Pancreas (tissue), 10 donors: ENCODE measurements around the gene HTD2. TPM values are rescaled to one million over a fixed set of nuclear protein-coding genes. Genes with fewer than 3 reads are reported as not detected.

Experiments
- ATAC-seq, 4 donors: fragments of 200-7000 bp; cut with Tn5 transposase; one replicate each; pipeline versions ENCODE4 v1.8.0 to v1.9.1; 2020; ENCODE audit warnings: mild to moderate bottlenecking in 4 of 4, moderate library complexity in 4 of 4
- DNase-seq, 6 donors: peaks; one replicate each; pipeline ENCODE4 v3.0.0-alpha.2; 2020
- FAIRE-seq: peaks from 2 replicates; lab custom pipeline; 2012; peaks lifted over from hg19 to GRCh38; lab: Jason Lieb, UNC
- H3K27ac ChIP-seq, 4 donors: fragments of 200-600 bp; sonication (generic); 1 replicate in 3 of 4; 2 replicates in 1 of 4; pipeline versions ENCODE4 v1.5.0 to v1.8.0; 2020
- H3K27me3 ChIP-seq, 4 donors: fragments of 200-600 bp; one replicate each; pipeline ENCODE4 v1.8.0; 2021
- H3K36me3 ChIP-seq, 3 donors: fragments of 200-600 bp; sonication (generic) in 1 of 3; one replicate each; pipeline versions ENCODE4 v1.5.0 to v1.8.0; 2020 to 2021
- H3K4me1 ChIP-seq, 3 donors: fragments of 200-600 bp; one replicate each; pipeline ENCODE4 v1.8.0; 2021
- H3K4me3 ChIP-seq, 4 donors: fragments of 200-600 bp; sonication (generic) in 2 of 4; one replicate each; pipeline versions ENCODE4 v1.5.0 to v1.8.0; 2020 to 2021
- H3K9me3 ChIP-seq, 4 donors: fragments of 200-600 bp; one replicate each; pipeline ENCODE4 v1.8.0; 2021
- WGBS, 2 donors: extraction: QIAGEN DNeasy Blood & Tissue Kit; methylation state at CpG; one replicate each; pipeline ENCODE4 v1.1.7; 2013; 5-methylcytosine and 5-hydroxymethylcytosine counted together
- intact Hi-C, 3 donors: fragments of 100-400 bp; cut with DNase I; formaldehyde crosslinking; loops; one replicate each; pipeline versions ENCODE4 v1.11.1 to v1.14.2; 2022
- polyA plus RNA-seq, 2 donors: library from polyadenylated mRNA; stranded (reverse); fragments of 200-250 nt; gene quantifications; one replicate each; pipeline ENCODE4 v1.2.3, GENCODE V29; 2013
- total RNA-seq, 6 donors: library from RNA; stranded (reverse); fragmentation: NEBNext Ultra II Directional in 4 of 6; extraction: Animal tissue kit (Norgen Biotek cat#: 25700) in 4 of 6; gene quantifications; one replicate each; pipeline versions ENCODE4 v1.2.1 to v1.2.4, GENCODE V29; 2021 to 2023
- TF ChIP-seq, protein P1 (sequence below), 4 donors: fragments of 200-600 bp; sonication (generic) in 3 of 4; IDR thresholded peaks; one replicate each; pipeline versions ENCODE4 v1.5.0 to v1.8.0; 2021; ENCODE audit warnings: antibody characterized with exemption in 4 of 4
- donor health status: healthy with polysubstance abuse.
- donor health status: DM: no; HTN: no; CAD: no; lungs with moderate emphysema.
- donor health status: DM: no; HTN: no; CAD: no.
- donor health status: control.
- donor health status: control.
- donor health status: Bipolar disorder and iron deficiency.
- donor health status: DM: yes; HTN: yes; CAD: no.
- donor health status: DM: no; HTN: no; CAD: no.
- donor health status: DM: no; HTN: no; CAD: no.
- donor health status: DM: yes; HTN: yes; CAD: no.

The HTD2 gene
- total and polyA plus RNA-seq, 8 donors = 0.68 to 5.5 (median 3.5) TPM

GRCh38 chr3:58308728-58309127 is 2.4 kb downstream of the HTD2 start:
- 19 to 20% methylated on average over 1 of the region's 1 CpG for WGBS, 2 donors
- H3K27me3 ChIP-seq = no peaks in the 10 kb centered on the region
- no peak overlapping the region for H3K4me3 ChIP-seq
- ATAC-seq (no peak), DNase-seq (no peak), FAIRE-seq (no peak)
- intact Hi-C loops = no loop called here
- no peak overlapping the region for H3K27ac ChIP-seq
- no peaks in the 10 kb centered on the region for H3K9me3 ChIP-seq
- TF ChIP-seq, protein P1, sequence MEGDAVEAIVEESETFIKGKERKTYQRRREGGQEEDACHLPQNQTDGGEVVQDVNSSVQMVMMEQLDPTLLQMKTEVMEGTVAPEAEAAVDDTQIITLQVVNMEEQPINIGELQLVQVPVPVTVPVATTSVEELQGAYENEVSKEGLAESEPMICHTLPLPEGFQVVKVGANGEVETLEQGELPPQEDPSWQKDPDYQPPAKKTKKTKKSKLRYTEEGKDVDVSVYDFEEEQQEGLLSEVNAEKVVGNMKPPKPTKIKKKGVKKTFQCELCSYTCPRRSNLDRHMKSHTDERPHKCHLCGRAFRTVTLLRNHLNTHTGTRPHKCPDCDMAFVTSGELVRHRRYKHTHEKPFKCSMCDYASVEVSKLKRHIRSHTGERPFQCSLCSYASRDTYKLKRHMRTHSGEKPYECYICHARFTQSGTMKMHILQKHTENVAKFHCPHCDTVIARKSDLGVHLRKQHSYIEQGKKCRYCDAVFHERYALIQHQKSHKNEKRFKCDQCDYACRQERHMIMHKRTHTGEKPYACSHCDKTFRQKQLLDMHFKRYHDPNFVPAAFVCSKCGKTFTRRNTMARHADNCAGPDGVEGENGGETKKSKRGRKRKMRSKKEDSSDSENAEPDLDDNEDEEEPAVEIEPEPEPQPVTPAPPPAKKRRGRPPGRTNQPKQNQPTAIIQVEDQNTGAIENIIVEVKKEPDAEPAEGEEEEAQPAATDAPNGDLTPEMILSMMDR (IDR thresholded peaks at IDR 0.05) = no peak
- peaks cover 8 to 16% (median 15%) of the 10 kb centered on the region in 3 donors for H3K4me1 ChIP-seq
- H3K36me3 ChIP-seq = peaks cover 0 to 26% (median 17%) of the 10 kb centered on the region in 3 donors

DNA sequence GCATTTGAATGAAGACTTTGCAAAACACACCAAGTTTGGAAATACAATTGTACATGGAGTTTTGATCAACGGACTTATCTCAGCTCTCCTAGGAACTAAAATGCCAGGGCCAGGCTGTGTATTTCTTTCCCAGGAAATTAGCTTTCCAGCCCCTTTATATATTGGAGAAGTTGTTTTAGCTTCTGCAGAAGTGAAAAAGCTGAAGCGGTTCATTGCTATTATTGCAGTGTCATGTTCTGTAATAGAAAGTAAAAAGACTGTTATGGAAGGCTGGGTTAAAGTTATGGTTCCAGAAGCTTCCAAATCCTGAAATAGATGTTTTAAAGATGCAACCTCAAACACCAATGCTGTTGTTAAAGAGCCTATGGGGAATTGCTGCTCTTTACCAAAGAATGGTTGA is 11.5 kb downstream of the HTD2 start:
- 81 to 97% methylated on average over 2 of the region's 2 CpGs for WGBS, 2 donors
- intact Hi-C loops = loop anchor here in 1 of 3 donors (5.0 kb wide), 1 partner anchor 94 kb away; no protein-coding TSS in a partner anchor

GRCh38 chr3:58321791-58322190 is 15.5 kb downstream of the HTD2 start:
- ATAC-seq = no peak
- Histone ChIP-seq H3K27ac (no peak overlapping the region), H3K9me3 (no peaks in the 10 kb centered on the region), H3K4me3 (no peak overlapping the region), H3K4me1 (peaks cover 5 to 10% (median 7%) of the 10 kb centered on the region in 3 donors), H3K27me3 (no peaks in the 10 kb centered on the region), H3K36me3 (peaks cover 0 to 19% (median 11%) of the 10 kb centered on the region in 3 donors)
- intact Hi-C loops = no loop called here
- FAIRE-seq = no peak
- TF ChIP-seq, protein P1 (IDR thresholded peaks at IDR 0.05) = no peak
- no peak for DNase-seq
- 93 to 97% methylated on average over 7 of the region's 7 CpGs for WGBS, 2 donors

More for the DNA sequence above, 11.5 kb downstream of the HTD2 start:
- H3K9me3 ChIP-seq = no peaks in the 10 kb centered on the region
- H3K4me3 ChIP-seq = no peak overlapping the region
- peaks cover 0 to 35% (median 20%) of the 10 kb centered on the region in 3 donors for H3K36me3 ChIP-seq
- no peak for FAIRE-seq
- no peaks in the 10 kb centered on the region for H3K27me3 ChIP-seq
- DNase-seq = no peak
- H3K27ac ChIP-seq = no peak overlapping the region
- TF ChIP-seq, protein P1 (IDR thresholded peaks at IDR 0.05) = no peak
- ATAC-seq = no peak
- H3K4me1 ChIP-seq = no peaks in the 10 kb centered on the region

DNA sequence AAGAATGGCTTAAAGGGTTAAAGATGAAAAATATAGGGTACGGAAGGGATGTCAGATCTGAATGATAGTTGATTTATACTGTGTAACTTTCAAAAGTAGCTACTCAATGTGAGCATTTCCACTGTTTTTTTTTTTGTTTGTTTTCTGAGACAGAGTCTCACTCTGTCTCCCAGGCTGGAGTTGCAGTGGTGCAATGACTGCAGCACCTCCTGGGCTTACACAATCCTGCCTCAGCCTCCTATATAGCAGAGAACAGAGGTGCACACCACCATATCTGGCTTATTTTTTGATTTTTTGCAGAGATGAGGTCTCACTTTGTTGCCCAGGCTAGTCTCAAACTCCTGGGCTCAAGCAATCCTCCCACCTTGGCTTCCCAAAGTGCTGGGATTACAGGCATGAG is 16.5 kb downstream of the HTD2 start:
- no peak overlapping the region for H3K4me3 ChIP-seq
- ATAC-seq = peak in 1 of 4 donors; percentile 23
- H3K27ac ChIP-seq = no peak overlapping the region
- no peak for DNase-seq
- H3K27me3 ChIP-seq = no peaks in the 10 kb centered on the region
- TF ChIP-seq, protein P1 (IDR thresholded peaks at IDR 0.05) = no peak
- no peak for FAIRE-seq
- H3K9me3 ChIP-seq = no peaks in the 10 kb centered on the region
- peaks cover 0 to 9% (median 3%) of the 10 kb centered on the region in 3 donors for H3K36me3 ChIP-seq
- 42 to 48% methylated on average over 1 of the region's 1 CpG for WGBS, 2 donors
- peaks cover 5 to 10% (median 7%) of the 10 kb centered on the region in 3 donors for H3K4me1 ChIP-seq
- intact Hi-C loops = no loop called here
